HEK293 (cell line): Measurements from ENCODE around the gene TRMT44.

Source experiments
- CTCF ChIA-PET: fragments of 350-600 bp; formaldehyde crosslinking; extraction: SDS; loops from one replicate; lab custom pipeline; 2021; ENCODE audit warnings: antibody characterized with exemption; lab: Yijun Ruan, JAX
- POLR2A ChIA-PET: fragments of 300-600 bp; formaldehyde crosslinking; extraction: SDS; loops from one replicate; lab custom pipeline; 2020; ENCODE audit warnings: antibody characterized with exemption, inconsistent platforms; lab: Yijun Ruan, JAX
- H3K27ac ChIP-seq: fragments of 200-500 bp; sonication (Bioruptor generic); 2 replicates; pipeline ENCODE4 v1.5.1; 2014; ENCODE audit warnings: low read depth, low read length, control low read depth, inconsistent platforms; ENCODE audit errors: extremely low read depth
- H3K36me3 ChIP-seq, 2 experiments: fragments of 200-500 bp in 1 of 2; sonication (Bioruptor generic) in 1 of 2; 1 replicate in 1 of 2; 2 replicates in 1 of 2; pipeline ENCODE4 v1.5.1; 2014 to 2017; ENCODE audit warnings: inconsistent platforms in 2 of 2, low read length in 2 of 2; ENCODE audit not compliant: control insufficient read depth in 2 of 2, insufficient read depth in 1 of 2
- H3K4me1 ChIP-seq: fragments of 200-500 bp; sonication (Bioruptor generic); 2 replicates; pipeline ENCODE4 v1.5.1; 2014; ENCODE audit warnings: mild to moderate bottlenecking, low read length, inconsistent platforms; ENCODE audit not compliant: control insufficient read depth, insufficient read depth
- H3K4me3 ChIP-seq: 2 replicates; pipeline ENCODE4 v1.5.1; 2011; ENCODE audit warnings: low read depth, mild to moderate bottlenecking, control low read depth, low read length, moderate library complexity
- H3K9me3 ChIP-seq: fragments of 200-500 bp; sonication (Bioruptor generic); 2 replicates; pipeline ENCODE4 v1.5.1; 2014; ENCODE audit warnings: low read depth, low read length, inconsistent platforms; ENCODE audit not compliant: control insufficient read depth, insufficient read depth
- HOXC10 ChIP-seq: sonication (generic); formaldehyde crosslinking; IDR thresholded peaks from 2 replicates; pipeline ENCODE4 v1.8.1; 2023; ENCODE audit warnings: mild to moderate bottlenecking, missing genetic modification reagents
- HOXD13 ChIP-seq: sonication (generic); formaldehyde crosslinking; IDR thresholded peaks from 2 replicates; pipeline ENCODE4 v1.8.0; 2022; ENCODE audit warnings: missing genetic modification reagents, borderline replicate concordance
- TRIM28 ChIP-seq: IDR thresholded peaks from 2 replicates; pipeline ENCODE4 v1.6.1; 2011; ENCODE audit warnings: low read length, control low read depth, borderline replicate concordance
- ZBTB17 ChIP-seq: fragments of 450-650 bp; formaldehyde crosslinking; IDR thresholded peaks from 2 replicates; pipeline ENCODE4 v1.5.1; 2016; ENCODE audit warnings: missing biosample characterization, missing genetic modification characterization
- ZIC2 ChIP-seq: fragments of 450-650 bp; formaldehyde crosslinking; IDR thresholded peaks from 2 replicates; pipeline ENCODE4 v1.5.1; 2016; ENCODE audit warnings: missing biosample characterization, missing genetic modification characterization
- ZNF121 ChIP-seq: fragments of 450-650 bp; formaldehyde crosslinking; IDR thresholded peaks from 2 replicates; pipeline ENCODE4 v1.5.1; 2016; ENCODE audit warnings: missing biosample characterization, missing genetic modification characterization
- ZNF132 ChIP-seq: fragments of 450-650 bp; formaldehyde crosslinking; IDR thresholded peaks from 2 replicates; pipeline ENCODE4 v1.5.1; 2017; ENCODE audit warnings: missing biosample characterization, missing genetic modification characterization, borderline replicate concordance
- ZNF133 ChIP-seq: fragments of 450-650 bp; formaldehyde crosslinking; IDR thresholded peaks from 2 replicates; pipeline ENCODE4 v1.5.1; 2016; ENCODE audit warnings: missing biosample characterization, missing genetic modification characterization
- ZNF138 ChIP-seq: fragments of 450-650 bp; formaldehyde crosslinking; IDR thresholded peaks from 2 replicates; pipeline ENCODE4 v1.5.1; 2016; ENCODE audit warnings: missing biosample characterization, missing genetic modification characterization, borderline replicate concordance
- ZNF18 ChIP-seq: fragments of 450-650 bp; formaldehyde crosslinking; IDR thresholded peaks from 2 replicates; pipeline ENCODE4 v1.5.1; 2016; ENCODE audit warnings: missing biosample characterization, missing genetic modification characterization
- ZNF19 ChIP-seq: fragments of 450-650 bp; formaldehyde crosslinking; IDR thresholded peaks from 2 replicates; pipeline ENCODE4; 2016; ENCODE audit warnings: missing biosample characterization, missing genetic modification characterization, low read depth
- ZNF24 ChIP-seq: fragments of 450-650 bp; formaldehyde crosslinking; IDR thresholded peaks from 2 replicates; pipeline ENCODE4 v1.5.1; 2016; ENCODE audit warnings: missing biosample characterization, missing genetic modification characterization
- ZNF274 ChIP-seq, 2 experiments: fragments of 200-500 bp in 1 of 2; fragments of 450-650 bp in 1 of 2; sonication (Bioruptor generic) in 1 of 2; formaldehyde crosslinking in 1 of 2; IDR thresholded peaks; 2 replicates each; pipeline versions ENCODE4 v1.5.1 to v1.6.1; 2014 to 2016; ENCODE audit warnings: borderline replicate concordance in 1 of 2, inconsistent platforms in 1 of 2, low read length in 1 of 2, missing biosample characterization in 1 of 2, missing genetic modification characterization in 1 of 2
- ZNF629 ChIP-seq: fragments of 450-650 bp; formaldehyde crosslinking; IDR thresholded peaks from 2 replicates; pipeline ENCODE4 v1.5.1; 2017; ENCODE audit warnings: missing biosample characterization, missing genetic modification characterization
- ZNF660 ChIP-seq: fragments of 450-650 bp; IDR thresholded peaks from 2 replicates; pipeline ENCODE4 v1.5.1; 2018; ENCODE audit warnings: missing biosample characterization, mild to moderate bottlenecking, missing genetic modification characterization
- ZNF704 ChIP-seq: fragments of 450-650 bp; formaldehyde crosslinking; IDR thresholded peaks from 2 replicates; pipeline ENCODE4 v1.5.1; 2016; ENCODE audit warnings: missing biosample characterization, missing genetic modification characterization
- ZNF785 ChIP-seq: fragments of 450-650 bp; formaldehyde crosslinking; IDR thresholded peaks from 2 replicates; pipeline ENCODE4 v1.5.1; 2016; ENCODE audit warnings: missing biosample characterization, missing genetic modification characterization
- TF ChIP-seq, protein P1 (sequence below): fragments of 450-650 bp; formaldehyde crosslinking; IDR thresholded peaks from 2 replicates; pipeline ENCODE4 v1.5.1; 2016; ENCODE audit warnings: missing biosample characterization, missing genetic modification characterization
- TF ChIP-seq, protein P2 (sequence below): fragments of 450-650 bp; formaldehyde crosslinking; IDR thresholded peaks from 2 replicates; pipeline ENCODE4 v1.5.1; 2016; ENCODE audit warnings: missing biosample characterization, missing genetic modification characterization
- TF ChIP-seq, protein P3 (sequence below): fragments of 450-650 bp; formaldehyde crosslinking; conservative IDR thresholded peaks from 2 replicates; pipeline ENCODE4 v1.5.1; 2016; ENCODE audit warnings: low read depth, missing biosample characterization, missing genetic modification characterization

The TRMT44 gene

GRCh38 chr4:8506006-8506372 is 65.4 kb downstream of the TRMT44 start:
- H3K27ac ChIP-seq: no peak overlapping the region
- no peaks in the 10 kb centered on the region for H3K36me3 ChIP-seq
- TF ChIP-seq ZNF274 (IDR thresholded peaks at IDR 0.05; ENCODE audit: low read length): no peak
- no peak for TF ChIP-seq ZNF274 (tag by site-specific recombination; IDR thresholded peaks at IDR 0.05; ENCODE audit: borderline replicate concordance)
- TF ChIP-seq HOXD13 (CRISPR knock-in tag): no peak
- TF ChIP-seq ZNF18 (tag by site-specific recombination): no peak
- TF ChIP-seq, all 188 proteins: peak for 0
- Histone ChIP-seq H3K9me3 (no peaks in the 10 kb centered on the region), H3K4me3 (no peak overlapping the region), H3K4me1 (no peaks in the 10 kb centered on the region; the same call in 1 of the 2 replicates)
- POLR2A ChIA-PET: no interaction called here
- CTCF ChIA-PET: no interaction called here

DNA sequence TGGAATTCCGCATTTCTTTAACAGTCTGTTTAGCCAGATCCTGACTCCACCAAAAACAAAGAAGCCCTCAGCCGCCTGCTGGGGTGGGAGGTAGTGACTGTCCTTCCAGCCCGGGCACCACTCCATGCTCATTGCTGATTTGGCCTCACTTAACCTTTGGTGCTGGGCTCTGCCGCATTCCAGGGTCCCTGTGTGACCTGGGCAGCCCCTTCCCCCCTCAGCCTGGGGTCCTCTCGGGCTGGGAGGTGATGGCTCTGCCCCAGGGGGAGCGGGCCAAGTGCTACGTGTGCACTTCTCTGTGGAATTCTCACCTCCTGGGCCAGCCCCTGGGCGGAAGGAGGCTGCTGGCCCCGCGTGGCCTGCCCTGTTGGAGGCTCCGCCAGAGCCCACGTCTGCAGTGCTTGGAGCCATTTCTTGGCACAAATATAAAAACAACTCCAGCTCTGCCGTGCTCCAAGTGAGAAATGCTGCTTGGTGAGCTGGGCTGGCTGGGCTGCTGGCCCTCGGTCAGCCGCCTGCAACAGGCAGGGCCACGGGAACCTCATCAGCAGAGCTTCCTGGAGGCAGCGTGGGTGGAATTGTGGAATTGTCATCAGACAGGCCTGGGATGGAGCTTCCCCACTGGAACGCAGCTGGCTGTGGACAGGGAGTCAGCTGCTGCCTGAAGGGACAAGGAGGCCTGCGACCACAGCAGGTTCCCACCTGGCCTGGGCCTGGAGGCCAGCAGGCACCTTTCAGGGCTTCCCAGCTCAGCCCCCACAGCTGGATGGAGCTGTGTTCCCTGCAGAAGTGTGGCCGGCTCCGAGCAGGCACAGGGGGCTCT is 66.0 kb downstream of the TRMT44 start:
- ChIA-PET CTCF (no interaction called here), POLR2A (no interaction called here)
- H3K4me1 ChIP-seq: no peaks in the 10 kb centered on the region; the same call in 1 of the 2 replicates
- H3K36me3 ChIP-seq: no peaks in the 10 kb centered on the region
- no peak overlapping the region for H3K27ac ChIP-seq
- H3K4me3 ChIP-seq: no peak overlapping the region
- TF ChIP-seq, protein P1, sequence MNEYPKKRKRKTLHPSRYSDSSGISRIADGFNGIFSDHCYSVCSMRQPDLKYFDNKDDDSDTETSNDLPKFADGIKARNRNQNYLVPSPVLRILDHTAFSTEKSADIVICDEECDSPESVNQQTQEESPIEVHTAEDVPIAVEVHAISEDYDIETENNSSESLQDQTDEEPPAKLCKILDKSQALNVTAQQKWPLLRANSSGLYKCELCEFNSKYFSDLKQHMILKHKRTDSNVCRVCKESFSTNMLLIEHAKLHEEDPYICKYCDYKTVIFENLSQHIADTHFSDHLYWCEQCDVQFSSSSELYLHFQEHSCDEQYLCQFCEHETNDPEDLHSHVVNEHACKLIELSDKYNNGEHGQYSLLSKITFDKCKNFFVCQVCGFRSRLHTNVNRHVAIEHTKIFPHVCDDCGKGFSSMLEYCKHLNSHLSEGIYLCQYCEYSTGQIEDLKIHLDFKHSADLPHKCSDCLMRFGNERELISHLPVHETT (tag by site-specific recombination): no peak
- TF ChIP-seq ZNF19 (tag by site-specific recombination) (no peak), ZNF660 (no peak), ZNF24 (tag by site-specific recombination) (no peak), ZNF121 (no peak), ZNF138 (no peak), ZNF785 (tag by site-specific recombination) (no peak), ZNF704 (tag by site-specific recombination) (no peak), ZBTB17 (no peak), ZNF133 (no peak), HOXC10 (no peak), TRIM28 (no peak), ZNF132 (tag by site-specific recombination) (no peak), ZIC2 (tag by site-specific recombination) (no peak), ZNF629 (tag by site-specific recombination) (no peak), ZNF18 (tag by site-specific recombination) (no peak)
- TF ChIP-seq, protein P2, sequence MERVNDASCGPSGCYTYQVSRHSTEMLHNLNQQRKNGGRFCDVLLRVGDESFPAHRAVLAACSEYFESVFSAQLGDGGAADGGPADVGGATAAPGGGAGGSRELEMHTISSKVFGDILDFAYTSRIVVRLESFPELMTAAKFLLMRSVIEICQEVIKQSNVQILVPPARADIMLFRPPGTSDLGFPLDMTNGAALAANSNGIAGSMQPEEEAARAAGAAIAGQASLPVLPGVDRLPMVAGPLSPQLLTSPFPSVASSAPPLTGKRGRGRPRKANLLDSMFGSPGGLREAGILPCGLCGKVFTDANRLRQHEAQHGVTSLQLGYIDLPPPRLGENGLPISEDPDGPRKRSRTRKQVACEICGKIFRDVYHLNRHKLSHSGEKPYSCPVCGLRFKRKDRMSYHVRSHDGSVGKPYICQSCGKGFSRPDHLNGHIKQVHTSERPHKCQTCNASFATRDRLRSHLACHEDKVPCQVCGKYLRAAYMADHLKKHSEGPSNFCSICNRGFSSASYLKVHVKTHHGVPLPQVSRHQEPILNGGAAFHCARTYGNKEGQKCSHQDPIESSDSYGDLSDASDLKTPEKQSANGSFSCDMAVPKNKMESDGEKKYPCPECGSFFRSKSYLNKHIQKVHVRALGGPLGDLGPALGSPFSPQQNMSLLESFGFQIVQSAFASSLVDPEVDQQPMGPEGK: no peak
- TF ChIP-seq, protein P3, sequence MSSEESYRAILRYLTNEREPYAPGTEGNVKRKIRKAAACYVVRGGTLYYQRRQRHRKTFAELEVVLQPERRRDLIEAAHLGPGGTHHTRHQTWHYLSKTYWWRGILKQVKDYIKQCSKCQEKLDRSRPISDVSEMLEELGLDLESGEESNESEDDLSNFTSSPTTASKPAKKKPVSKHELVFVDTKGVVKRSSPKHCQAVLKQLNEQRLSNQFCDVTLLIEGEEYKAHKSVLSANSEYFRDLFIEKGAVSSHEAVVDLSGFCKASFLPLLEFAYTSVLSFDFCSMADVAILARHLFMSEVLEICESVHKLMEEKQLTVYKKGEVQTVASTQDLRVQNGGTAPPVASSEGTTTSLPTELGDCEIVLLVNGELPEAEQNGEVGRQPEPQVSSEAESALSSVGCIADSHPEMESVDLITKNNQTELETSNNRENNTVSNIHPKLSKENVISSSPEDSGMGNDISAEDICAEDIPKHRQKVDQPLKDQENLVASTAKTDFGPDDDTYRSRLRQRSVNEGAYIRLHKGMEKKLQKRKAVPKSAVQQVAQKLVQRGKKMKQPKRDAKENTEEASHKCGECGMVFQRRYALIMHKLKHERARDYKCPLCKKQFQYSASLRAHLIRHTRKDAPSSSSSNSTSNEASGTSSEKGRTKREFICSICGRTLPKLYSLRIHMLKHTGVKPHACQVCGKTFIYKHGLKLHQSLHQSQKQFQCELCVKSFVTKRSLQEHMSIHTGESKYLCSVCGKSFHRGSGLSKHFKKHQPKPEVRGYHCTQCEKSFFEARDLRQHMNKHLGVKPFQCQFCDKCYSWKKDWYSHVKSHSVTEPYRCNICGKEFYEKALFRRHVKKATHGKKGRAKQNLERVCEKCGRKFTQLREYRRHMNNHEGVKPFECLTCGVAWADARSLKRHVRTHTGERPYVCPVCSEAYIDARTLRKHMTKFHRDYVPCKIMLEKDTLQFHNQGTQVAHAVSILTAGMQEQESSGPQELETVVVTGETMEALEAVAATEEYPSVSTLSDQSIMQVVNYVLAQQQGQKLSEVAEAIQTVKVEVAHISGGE: no peak
- H3K9me3 ChIP-seq: no peaks in the 10 kb centered on the region
